B cell (primary cell): ENCODE results near the gene SYTL2.

Experiments used
- EZH2 ChIP-seq: IDR thresholded peaks from 2 replicates; pipeline ENCODE4 v1.6.1; 2012; ENCODE audit warnings: borderline replicate concordance, low read depth, mild to moderate bottlenecking, moderate library complexity, low read length; ENCODE audit not compliant: insufficient read depth, poor library complexity, severe bottlenecking
- TF ChIP-seq, protein P1 (sequence below): fragments of 200-600 bp; IDR thresholded peaks from one replicate; pipeline ENCODE4 v1.8.0; 2022; ENCODE audit warnings: antibody characterized with exemption, mild to moderate bottlenecking

DNA sequence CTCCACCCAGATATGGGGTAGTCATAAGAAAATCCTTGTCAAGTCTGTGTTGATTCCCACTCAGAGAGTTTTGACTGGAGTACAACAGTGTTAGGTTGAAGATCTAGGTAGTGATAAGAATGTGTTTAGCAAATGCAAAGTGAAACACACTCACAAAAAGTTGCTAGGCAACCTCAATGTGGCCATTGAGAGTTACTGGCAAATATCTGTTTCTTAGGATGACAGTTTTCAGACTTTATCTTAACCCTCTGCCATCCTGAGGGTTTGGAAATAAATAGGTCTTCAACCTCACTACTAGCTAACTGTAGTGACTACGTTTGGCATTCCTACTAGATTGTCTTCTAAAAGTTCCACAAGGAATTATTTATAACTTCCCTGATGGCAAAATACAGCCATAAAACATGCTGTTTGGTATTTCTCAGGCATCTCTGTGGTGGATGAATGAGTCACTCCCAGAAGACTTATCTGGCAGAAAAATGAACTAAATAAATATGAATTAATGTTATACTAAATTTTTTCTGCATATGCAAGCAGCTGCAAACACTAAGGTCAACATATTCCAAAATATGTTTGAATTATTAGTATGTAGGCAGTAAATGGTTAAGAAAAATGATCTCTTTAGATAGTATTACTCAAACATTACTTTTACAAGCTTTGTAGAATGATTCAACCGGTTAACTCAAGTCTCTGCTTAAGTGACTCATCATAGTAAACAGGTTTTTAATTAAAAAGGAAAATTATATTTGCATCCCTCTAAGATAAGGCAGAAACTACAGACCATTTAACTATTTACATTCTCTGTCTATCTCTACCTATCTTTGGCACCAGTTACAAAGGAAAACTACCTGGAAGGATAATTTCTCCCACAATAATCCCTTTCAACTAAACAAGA, 17.1 kb upstream of the SYTL2 start:
- TF ChIP-seq, protein P1, sequence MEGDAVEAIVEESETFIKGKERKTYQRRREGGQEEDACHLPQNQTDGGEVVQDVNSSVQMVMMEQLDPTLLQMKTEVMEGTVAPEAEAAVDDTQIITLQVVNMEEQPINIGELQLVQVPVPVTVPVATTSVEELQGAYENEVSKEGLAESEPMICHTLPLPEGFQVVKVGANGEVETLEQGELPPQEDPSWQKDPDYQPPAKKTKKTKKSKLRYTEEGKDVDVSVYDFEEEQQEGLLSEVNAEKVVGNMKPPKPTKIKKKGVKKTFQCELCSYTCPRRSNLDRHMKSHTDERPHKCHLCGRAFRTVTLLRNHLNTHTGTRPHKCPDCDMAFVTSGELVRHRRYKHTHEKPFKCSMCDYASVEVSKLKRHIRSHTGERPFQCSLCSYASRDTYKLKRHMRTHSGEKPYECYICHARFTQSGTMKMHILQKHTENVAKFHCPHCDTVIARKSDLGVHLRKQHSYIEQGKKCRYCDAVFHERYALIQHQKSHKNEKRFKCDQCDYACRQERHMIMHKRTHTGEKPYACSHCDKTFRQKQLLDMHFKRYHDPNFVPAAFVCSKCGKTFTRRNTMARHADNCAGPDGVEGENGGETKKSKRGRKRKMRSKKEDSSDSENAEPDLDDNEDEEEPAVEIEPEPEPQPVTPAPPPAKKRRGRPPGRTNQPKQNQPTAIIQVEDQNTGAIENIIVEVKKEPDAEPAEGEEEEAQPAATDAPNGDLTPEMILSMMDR, result no peak
- TF ChIP-seq EZH2, result no peak
